K562 (cell line): ENCODE measurements around the gene PRDM8. TPM values are rescaled to one million over a fixed set of nuclear protein-coding genes. Genes with fewer than 3 reads are reported as not detected.

ENCODE experiments used
- POLR2H ChIP-seq: IDR thresholded peaks from 2 replicates; pipeline ENCODE4 v1.6.1; 2016; ENCODE audit warnings: missing genetic modification characterization, low read depth, mild to moderate bottlenecking, control low read depth, missing compliant biosample characterization, moderate library complexity
- ZBED1 ChIP-seq: IDR thresholded peaks from 2 replicates; pipeline ENCODE4 v1.6.1; 2014
- ZKSCAN8 ChIP-seq: fragments of 200-800 bp; sonication (Bioruptor generic); IDR thresholded peaks from 2 replicates; pipeline ENCODE4 v1.6.1; 2016; ENCODE audit warnings: missing genetic modification characterization, missing compliant biosample characterization
- ZNF668 ChIP-seq: fragments of 250-450 bp; sonication (Bioruptor Pico); IDR thresholded peaks from 2 replicates; pipeline ENCODE4 v1.8.0; 2022; ENCODE audit warnings: mild to moderate bottlenecking, inconsistent platforms
- ZNF699 ChIP-seq: fragments of 250-450 bp; sonication (Bioruptor Pico); IDR thresholded peaks from 2 replicates; pipeline ENCODE4 v1.8.0; 2021; ENCODE audit warnings: mild to moderate bottlenecking, moderate library complexity; ENCODE audit not compliant: insufficient replicate concordance
- polyA plus RNA-seq, 8 experiments: library from polyadenylated mRNA; depleted of rRNA in 4 of 8; stranded (reverse) in 5 of 8; unstranded in 3 of 8; fragments of >200 nt; fragmentation: Nextera tagmentation in 2 of 8; fragmentation: Illumina TruSeq in 1 of 8; extraction: Ambion mirVana in 2 of 8; extraction: Trizol in 1 of 8; gene quantifications; 2 replicates each; pipeline versions ENCODE4 v1.2.1 to v1.2.3, GENCODE V29; 2011 to 2014; ENCODE audit warnings: inconsistent platforms in 1 of 8, missing spikeins in 1 of 8
- total RNA-seq, 7 experiments: library from RNA; depleted of rRNA in 6 of 7; stranded (reverse); fragments of >200 nt in 6 of 7; fragmentation: Illumina TruSeq in 2 of 7; extraction: Trizol in 2 of 7; gene quantifications; 2 replicates each; pipeline versions ENCODE4 v1.2.1 to v1.2.3, GENCODE V29; 2011 to 2021; ENCODE audit warnings: low replicate concordance in 1 of 7
- TF ChIP-seq, protein P1 (sequence below): sonication (generic); formaldehyde crosslinking; IDR thresholded peaks from 2 replicates; pipeline ENCODE4 v1.8.0; 2022; ENCODE audit warnings: mild to moderate bottlenecking, missing genetic modification reagents
- TF ChIP-seq, protein P2 (sequence below): sonication (generic); formaldehyde crosslinking; IDR thresholded peaks from 2 replicates; pipeline ENCODE4 v1.8.1; 2023; ENCODE audit warnings: mild to moderate bottlenecking, missing genetic modification reagents
- TF ChIP-seq, protein P3 (sequence below): fragments of 450-650 bp; IDR thresholded peaks from 2 replicates; pipeline ENCODE4 v1.7.0; 2016; ENCODE audit warnings: borderline replicate concordance
- TF ChIP-seq, protein P4 (sequence below): fragments of 250-450 bp; sonication (Bioruptor Pico); IDR thresholded peaks from 2 replicates; pipeline ENCODE4 v1.5.0; 2021; ENCODE audit warnings: mild to moderate bottlenecking, moderate library complexity
- TF ChIP-seq, protein P5 (sequence below): fragments of 250-450 bp; sonication (Bioruptor Pico); IDR thresholded peaks from 2 replicates; pipeline ENCODE4 v1.4.0; 2020; ENCODE audit warnings: mild to moderate bottlenecking, moderate library complexity, borderline replicate concordance

Gene PRDM8
- total and polyA plus RNA-seq, 9 of the 15 experiments (the other 6 are each of a cell fraction or from before 2014, with no cell fraction given) = 0.40 TPM; not detected in 8

DNA sequence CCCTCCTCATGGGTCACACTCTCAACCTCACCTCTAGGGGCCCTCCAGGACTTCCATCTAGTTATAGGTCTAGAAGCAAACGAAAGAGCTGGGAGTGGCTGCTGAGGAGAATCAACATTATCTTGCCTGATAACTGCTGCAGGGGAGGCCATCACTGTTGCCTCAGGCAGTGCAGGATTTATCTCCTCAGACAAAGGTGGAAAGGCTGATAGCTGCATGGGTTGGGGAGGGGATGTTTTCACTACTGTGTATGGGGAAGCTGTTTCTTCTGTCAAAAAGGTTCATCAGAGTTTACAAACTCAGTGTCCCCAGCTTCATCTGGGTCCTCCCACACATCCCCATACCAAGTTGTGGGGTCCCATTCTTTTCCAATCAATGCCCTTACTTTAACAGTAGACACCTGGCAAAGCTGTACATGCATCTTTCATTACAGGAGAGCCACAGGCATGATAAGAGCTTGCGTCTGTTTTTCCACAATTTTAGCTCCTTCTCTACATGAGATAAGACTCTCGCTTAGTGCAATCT lies 17.6 kb upstream of the PRDM8 start (continued):
- TF ChIP-seq, protein P1, sequence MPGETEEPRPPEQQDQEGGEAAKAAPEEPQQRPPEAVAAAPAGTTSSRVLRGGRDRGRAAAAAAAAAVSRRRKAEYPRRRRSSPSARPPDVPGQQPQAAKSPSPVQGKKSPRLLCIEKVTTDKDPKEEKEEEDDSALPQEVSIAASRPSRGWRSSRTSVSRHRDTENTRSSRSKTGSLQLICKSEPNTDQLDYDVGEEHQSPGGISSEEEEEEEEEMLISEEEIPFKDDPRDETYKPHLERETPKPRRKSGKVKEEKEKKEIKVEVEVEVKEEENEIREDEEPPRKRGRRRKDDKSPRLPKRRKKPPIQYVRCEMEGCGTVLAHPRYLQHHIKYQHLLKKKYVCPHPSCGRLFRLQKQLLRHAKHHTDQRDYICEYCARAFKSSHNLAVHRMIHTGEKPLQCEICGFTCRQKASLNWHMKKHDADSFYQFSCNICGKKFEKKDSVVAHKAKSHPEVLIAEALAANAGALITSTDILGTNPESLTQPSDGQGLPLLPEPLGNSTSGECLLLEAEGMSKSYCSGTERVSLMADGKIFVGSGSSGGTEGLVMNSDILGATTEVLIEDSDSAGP = no peak
- TF ChIP-seq ZKSCAN8 (no peak), POLR2H (tag) (no peak), ZBED1 (no peak; the same call in 1 of the 2 replicates), ZNF699 (CRISPR knock-in tag) (no peak), ZNF668 (no peak)
- TF ChIP-seq, protein P2, sequence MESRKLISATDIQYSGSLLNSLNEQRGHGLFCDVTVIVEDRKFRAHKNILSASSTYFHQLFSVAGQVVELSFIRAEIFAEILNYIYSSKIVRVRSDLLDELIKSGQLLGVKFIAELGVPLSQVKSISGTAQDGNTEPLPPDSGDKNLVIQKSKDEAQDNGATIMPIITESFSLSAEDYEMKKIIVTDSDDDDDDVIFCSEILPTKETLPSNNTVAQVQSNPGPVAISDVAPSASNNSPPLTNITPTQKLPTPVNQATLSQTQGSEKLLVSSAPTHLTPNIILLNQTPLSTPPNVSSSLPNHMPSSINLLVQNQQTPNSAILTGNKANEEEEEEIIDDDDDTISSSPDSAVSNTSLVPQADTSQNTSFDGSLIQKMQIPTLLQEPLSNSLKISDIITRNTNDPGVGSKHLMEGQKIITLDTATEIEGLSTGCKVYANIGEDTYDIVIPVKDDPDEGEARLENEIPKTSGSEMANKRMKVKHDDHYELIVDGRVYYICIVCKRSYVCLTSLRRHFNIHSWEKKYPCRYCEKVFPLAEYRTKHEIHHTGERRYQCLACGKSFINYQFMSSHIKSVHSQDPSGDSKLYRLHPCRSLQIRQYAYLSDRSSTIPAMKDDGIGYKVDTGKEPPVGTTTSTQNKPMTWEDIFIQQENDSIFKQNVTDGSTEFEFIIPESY (CRISPR knock-in tag) = 0 out of 2 replicates have a peak, but pooled peaks have one; percentile 11
- TF ChIP-seq, protein P3, sequence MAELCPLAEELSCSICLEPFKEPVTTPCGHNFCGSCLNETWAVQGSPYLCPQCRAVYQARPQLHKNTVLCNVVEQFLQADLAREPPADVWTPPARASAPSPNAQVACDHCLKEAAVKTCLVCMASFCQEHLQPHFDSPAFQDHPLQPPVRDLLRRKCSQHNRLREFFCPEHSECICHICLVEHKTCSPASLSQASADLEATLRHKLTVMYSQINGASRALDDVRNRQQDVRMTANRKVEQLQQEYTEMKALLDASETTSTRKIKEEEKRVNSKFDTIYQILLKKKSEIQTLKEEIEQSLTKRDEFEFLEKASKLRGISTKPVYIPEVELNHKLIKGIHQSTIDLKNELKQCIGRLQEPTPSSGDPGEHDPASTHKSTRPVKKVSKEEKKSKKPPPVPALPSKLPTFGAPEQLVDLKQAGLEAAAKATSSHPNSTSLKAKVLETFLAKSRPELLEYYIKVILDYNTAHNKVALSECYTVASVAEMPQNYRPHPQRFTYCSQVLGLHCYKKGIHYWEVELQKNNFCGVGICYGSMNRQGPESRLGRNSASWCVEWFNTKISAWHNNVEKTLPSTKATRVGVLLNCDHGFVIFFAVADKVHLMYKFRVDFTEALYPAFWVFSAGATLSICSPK = no peak
- TF ChIP-seq, protein P4, sequence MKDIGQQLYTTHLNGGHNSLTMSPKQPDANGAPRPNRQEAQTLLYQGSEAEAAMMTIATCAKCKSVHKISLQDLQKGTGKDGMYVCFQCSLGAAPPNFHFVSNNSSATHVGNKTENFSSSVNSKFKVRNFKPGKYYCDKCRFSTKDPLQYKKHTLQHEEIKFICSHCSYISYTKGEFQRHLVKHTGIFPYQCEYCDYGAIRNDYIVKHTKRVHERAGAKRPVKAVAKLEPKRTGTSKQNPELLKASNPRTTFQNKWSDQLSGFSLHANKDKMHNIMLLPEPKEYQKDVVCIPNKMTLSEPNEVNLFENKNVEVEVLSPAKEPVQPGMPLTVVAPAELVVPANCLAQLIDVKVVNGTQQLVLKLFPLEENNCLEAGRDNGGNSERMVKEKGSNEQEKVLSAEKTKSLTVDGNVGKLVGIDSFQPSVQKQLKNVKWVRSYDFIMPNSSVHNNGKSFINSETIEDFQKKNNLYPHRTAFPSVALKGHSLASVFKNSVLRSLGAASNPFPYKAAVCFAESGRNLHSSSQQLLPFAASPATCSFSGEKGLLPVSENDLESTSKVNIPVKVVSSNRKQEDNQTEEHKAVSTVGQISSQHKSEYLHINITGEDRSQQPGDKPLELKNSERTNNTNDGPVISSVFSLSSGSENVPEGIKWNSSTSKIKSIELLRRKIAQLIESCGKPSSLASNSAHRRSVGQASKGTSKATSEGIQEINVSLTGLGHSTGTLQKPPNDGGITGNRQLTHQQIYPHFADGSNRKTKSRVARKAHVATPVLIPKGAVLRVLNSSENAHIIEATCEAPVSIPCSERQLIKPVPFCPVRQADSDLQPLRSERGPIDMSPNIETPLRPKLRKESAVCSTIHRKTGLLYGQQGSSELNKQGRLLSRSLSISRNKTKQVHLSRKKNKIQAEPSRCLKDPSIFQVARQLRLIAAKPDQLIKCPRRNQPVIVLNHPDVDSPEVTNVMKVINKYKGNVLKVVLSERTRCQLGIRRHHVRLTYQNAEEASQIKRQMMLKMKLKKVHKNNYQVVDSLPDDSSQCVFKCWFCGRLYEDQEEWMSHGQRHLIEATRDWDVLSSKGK (CRISPR knock-in tag) = no peak
- TF ChIP-seq, protein P5, sequence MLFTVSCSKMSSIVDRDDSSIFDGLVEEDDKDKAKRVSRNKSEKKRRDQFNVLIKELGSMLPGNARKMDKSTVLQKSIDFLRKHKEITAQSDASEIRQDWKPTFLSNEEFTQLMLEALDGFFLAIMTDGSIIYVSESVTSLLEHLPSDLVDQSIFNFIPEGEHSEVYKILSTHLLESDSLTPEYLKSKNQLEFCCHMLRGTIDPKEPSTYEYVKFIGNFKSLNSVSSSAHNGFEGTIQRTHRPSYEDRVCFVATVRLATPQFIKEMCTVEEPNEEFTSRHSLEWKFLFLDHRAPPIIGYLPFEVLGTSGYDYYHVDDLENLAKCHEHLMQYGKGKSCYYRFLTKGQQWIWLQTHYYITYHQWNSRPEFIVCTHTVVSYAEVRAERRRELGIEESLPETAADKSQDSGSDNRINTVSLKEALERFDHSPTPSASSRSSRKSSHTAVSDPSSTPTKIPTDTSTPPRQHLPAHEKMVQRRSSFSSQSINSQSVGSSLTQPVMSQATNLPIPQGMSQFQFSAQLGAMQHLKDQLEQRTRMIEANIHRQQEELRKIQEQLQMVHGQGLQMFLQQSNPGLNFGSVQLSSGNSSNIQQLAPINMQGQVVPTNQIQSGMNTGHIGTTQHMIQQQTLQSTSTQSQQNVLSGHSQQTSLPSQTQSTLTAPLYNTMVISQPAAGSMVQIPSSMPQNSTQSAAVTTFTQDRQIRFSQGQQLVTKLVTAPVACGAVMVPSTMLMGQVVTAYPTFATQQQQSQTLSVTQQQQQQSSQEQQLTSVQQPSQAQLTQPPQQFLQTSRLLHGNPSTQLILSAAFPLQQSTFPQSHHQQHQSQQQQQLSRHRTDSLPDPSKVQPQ = no peak
